Measurements from ENCODE around the gene SPOCK3. TPM values are rescaled to one million over a fixed set of nuclear protein-coding genes. Genes with fewer than 3 reads are reported as not detected.

Gene SPOCK3
- polyA plus RNA-seq, 2 of the 4 experiments (the other 2 are of a cell fraction), result 0.15 to 0.61 TPM

- no peak for DNase-seq (ENCODE audit: low read depth in 1 of 2, low spot score in 1 of 2)
- WGBS (ENCODE audit: missing lambda C conversion rate), result 36% methylated on average over 5 of the region's 5 CpGs
- POLR2A ChIA-PET, result no interaction called here
Measured at GRCh38 chr4:166903408-166903807, 330.9 kb downstream of the SPOCK3 start.

More at GRCh38 chr4:166903408-166903807, 330.9 kb downstream of the SPOCK3 start:
- TF ChIP-seq ZC3H11A (IDR thresholded peaks at IDR 0.05) (no peak), POLR2A (IDR thresholded peaks at IDR 0.05; ENCODE audit: low read length) (no peak), HMGXB4 (CRISPR knock-in tag; IDR thresholded peaks at IDR 0.05; ENCODE audit: borderline replicate concordance) (no peak), ATOH8 (CRISPR knock-in tag; IDR thresholded peaks at IDR 0.05; ENCODE audit: low read depth) (no peak), HOXA7 (CRISPR knock-in tag; IDR thresholded peaks at IDR 0.05) (no peak), FOSL2 (IDR thresholded peaks at IDR 0.05) (no peak), FOSL2 (CRISPR knock-in tag; IDR thresholded peaks at IDR 0.05) (no peak), KDM1A (IDR thresholded peaks at IDR 0.05; ENCODE audit: low read depth) (no peak), EP300 (IDR thresholded peaks at IDR 0.05) (no peak), MAX (IDR thresholded peaks at IDR 0.05) (no peak), KDM5A (IDR thresholded peaks at IDR 0.05) (no peak), ELK1 (IDR thresholded peaks at IDR 0.05; ENCODE audit: low read depth, low read length) (no peak), REST (IDR thresholded peaks at IDR 0.05) (no peak), EHMT2 (IDR thresholded peaks at IDR 0.05; ENCODE audit: low read depth) (no peak), HES2 (IDR thresholded peaks at IDR 0.05) (no peak)
- Histone ChIP-seq H3K4me3 (no peak overlapping the region), H3K4me2 (no peak overlapping the region), H3K4me1 (no peaks in the 10 kb centered on the region), H3K9me3 (no peaks in the 10 kb centered on the region), H3K27ac (no peak overlapping the region)
- no peak for ATAC-seq
- no peak for FAIRE-seq
- CTCF ChIA-PET, result interaction anchor here (0.6 kb wide), 1 partner anchor 597 kb away, joined by 3 read pairs; no protein-coding TSS in a partner anchor
